ENCODE data around the gene KLHDC3.

The KLHDC3 gene

GRCh38 chr6:43013843-43014433 lies at the start of gene KLHDC3, which contains the start of gene MEA1:
Gene KLHDC3, plus strand, starts transcription at chr6:43014249. Its CDS starts 2,944 bp downstream, at chr6:43017193.
Gene MEA1, minus strand, starts transcription at chr6:43013946. Its CDS starts 133 bp downstream, at chr6:43013813.
- H3K4me3 Mint-ChIP-seq: peak within 1 kb of the TSS; percentile 97
- peaks cover 59% of the 10 kb centered on the region for H3K36me3 Mint-ChIP-seq (ENCODE audit: low read depth)
- DNase-seq (ENCODE audit: low spot score): peak; percentile 99
- H3K9me3 Mint-ChIP-seq: no peaks in the 10 kb centered on the region
- no peaks in the 10 kb centered on the region for H3K27me3 Mint-ChIP-seq (ENCODE audit: low read depth)
- H3K4me1 Mint-ChIP-seq (ENCODE audit: low read depth): peaks cover 34% of the 10 kb centered on the region
- H3K27ac Mint-ChIP-seq: peak within 1 kb of the TSS; percentile 92

- H3K4me1 Mint-ChIP-seq (ENCODE audit: low read depth): peaks cover 2% of the 10 kb centered on the region
- no peak for DNase-seq (ENCODE audit: low spot score)
- H3K27ac Mint-ChIP-seq: no peak overlapping the region
- H3K27me3 Mint-ChIP-seq (ENCODE audit: low read depth): no peaks in the 10 kb centered on the region
- peaks cover 28% of the 10 kb centered on the region for H3K36me3 Mint-ChIP-seq (ENCODE audit: low read depth)
- H3K4me3 Mint-ChIP-seq: no peak overlapping the region
- no peaks in the 10 kb centered on the region for H3K9me3 Mint-ChIP-seq
Measured at GRCh38 chr6:42966571-42966970, 47.5 kb upstream of the KLHDC3 start.

GRCh38 chr6:42967228-42967627 lies 46.8 kb upstream of the KLHDC3 start:
- Mint-ChIP-seq H3K4me1 (ENCODE audit: low read depth) (peaks cover 2% of the 10 kb centered on the region), H3K4me3 (no peak overlapping the region), H3K36me3 (ENCODE audit: low read depth) (peaks cover 25% of the 10 kb centered on the region), H3K27me3 (ENCODE audit: low read depth) (no peaks in the 10 kb centered on the region), H3K27ac (no peak overlapping the region), H3K9me3 (no peaks in the 10 kb centered on the region)
- no peak for DNase-seq (ENCODE audit: low spot score)

- H3K27me3 Mint-ChIP-seq (ENCODE audit: low read depth): no peaks in the 10 kb centered on the region
- DNase-seq (ENCODE audit: low spot score): no peak
- H3K4me3 Mint-ChIP-seq: no peak overlapping the region
- peaks cover 2% of the 10 kb centered on the region for H3K4me1 Mint-ChIP-seq (ENCODE audit: low read depth)
- H3K27ac Mint-ChIP-seq: no peak overlapping the region
- no peaks in the 10 kb centered on the region for H3K9me3 Mint-ChIP-seq
- H3K36me3 Mint-ChIP-seq (ENCODE audit: low read depth): peaks cover 22% of the 10 kb centered on the region
Measured at GRCh38 chr6:42968126-42968701, 45.8 kb upstream of the KLHDC3 start.

- Mint-ChIP-seq H3K27ac (no peak overlapping the region), H3K4me1 (ENCODE audit: low read depth) (peaks cover 2% of the 10 kb centered on the region), H3K9me3 (no peaks in the 10 kb centered on the region), H3K27me3 (ENCODE audit: low read depth) (no peaks in the 10 kb centered on the region), H3K36me3 (ENCODE audit: low read depth) (peaks cover 22% of the 10 kb centered on the region), H3K4me3 (no peak overlapping the region)
- DNase-seq (ENCODE audit: low spot score): no peak
Measured at GRCh38 chr6:42968783-42969182, 45.3 kb upstream of the KLHDC3 start.

GRCh38 chr6:42969431-42969830 lies 44.6 kb upstream of the KLHDC3 start:
- H3K27ac Mint-ChIP-seq: no peak overlapping the region
- H3K4me3 Mint-ChIP-seq: no peak overlapping the region
- peaks cover 22% of the 10 kb centered on the region for H3K36me3 Mint-ChIP-seq (ENCODE audit: low read depth)
- H3K4me1 Mint-ChIP-seq (ENCODE audit: low read depth): peaks cover 2% of the 10 kb centered on the region
- H3K9me3 Mint-ChIP-seq: no peaks in the 10 kb centered on the region
- no peaks in the 10 kb centered on the region for H3K27me3 Mint-ChIP-seq (ENCODE audit: low read depth)
- no peak for DNase-seq (ENCODE audit: low spot score)

GRCh38 chr6:42969934-42970333 lies 44.1 kb upstream of the KLHDC3 start:
- DNase-seq (ENCODE audit: low spot score): no peak
- Mint-ChIP-seq H3K36me3 (ENCODE audit: low read depth) (peaks cover 22% of the 10 kb centered on the region), H3K27ac (no peak overlapping the region), H3K9me3 (no peaks in the 10 kb centered on the region), H3K4me1 (ENCODE audit: low read depth) (peaks cover 2% of the 10 kb centered on the region), H3K4me3 (no peak overlapping the region), H3K27me3 (ENCODE audit: low read depth) (no peaks in the 10 kb centered on the region)

- Mint-ChIP-seq H3K4me3 (no peak overlapping the region), H3K27ac (peak overlapping the region; percentile 26), H3K9me3 (no peaks in the 10 kb centered on the region), H3K27me3 (ENCODE audit: low read depth) (no peaks in the 10 kb centered on the region), H3K36me3 (ENCODE audit: low read depth) (peaks cover 19% of the 10 kb centered on the region), H3K4me1 (ENCODE audit: low read depth) (peaks cover 4% of the 10 kb centered on the region)
- DNase-seq (ENCODE audit: low spot score): no peak
Measured at GRCh38 chr6:42970871-42971612, 43.0 kb upstream of the KLHDC3 start.

- Mint-ChIP-seq H3K27ac (no peak overlapping the region), H3K4me3 (no peak overlapping the region), H3K4me1 (ENCODE audit: low read depth) (peaks cover 5% of the 10 kb centered on the region), H3K9me3 (no peaks in the 10 kb centered on the region), H3K27me3 (ENCODE audit: low read depth) (no peaks in the 10 kb centered on the region), H3K36me3 (ENCODE audit: low read depth) (peaks cover 22% of the 10 kb centered on the region)
- no peak for DNase-seq (ENCODE audit: low spot score)
Measured at GRCh38 chr6:42971746-42972327, 42.2 kb upstream of the KLHDC3 start.

- Mint-ChIP-seq H3K4me1 (ENCODE audit: low read depth) (peaks cover 10% of the 10 kb centered on the region), H3K4me3 (no peak overlapping the region), H3K27me3 (ENCODE audit: low read depth) (no peaks in the 10 kb centered on the region), H3K9me3 (no peaks in the 10 kb centered on the region), H3K27ac (peak overlapping the region; percentile 11), H3K36me3 (ENCODE audit: low read depth) (peaks cover 23% of the 10 kb centered on the region)
- DNase-seq (ENCODE audit: low spot score): no peak
Measured at GRCh38 chr6:42973926-42974325, 40.1 kb upstream of the KLHDC3 start.

GRCh38 chr6:42974919-42975505 lies 39.0 kb upstream of the KLHDC3 start:
- no peak overlapping the region for H3K4me3 Mint-ChIP-seq
- no peaks in the 10 kb centered on the region for H3K27me3 Mint-ChIP-seq (ENCODE audit: low read depth)
- peaks cover 20% of the 10 kb centered on the region for H3K4me1 Mint-ChIP-seq (ENCODE audit: low read depth)
- no peaks in the 10 kb centered on the region for H3K9me3 Mint-ChIP-seq
- no peak for DNase-seq (ENCODE audit: low spot score)
- H3K27ac Mint-ChIP-seq: no peak overlapping the region
- peaks cover 22% of the 10 kb centered on the region for H3K36me3 Mint-ChIP-seq (ENCODE audit: low read depth)

GRCh38 chr6:42978487-42978838 lies 35.6 kb upstream of the KLHDC3 start:
- Mint-ChIP-seq H3K4me1 (ENCODE audit: low read depth) (peaks cover 19% of the 10 kb centered on the region), H3K27ac (peak overlapping the region; percentile 85), H3K4me3 (peak overlapping the region; percentile 93), H3K9me3 (no peaks in the 10 kb centered on the region), H3K36me3 (ENCODE audit: low read depth) (peaks cover 12% of the 10 kb centered on the region), H3K27me3 (ENCODE audit: low read depth) (no peaks in the 10 kb centered on the region)
- peak; percentile 10 for DNase-seq (ENCODE audit: low spot score)

- Mint-ChIP-seq H3K4me1 (ENCODE audit: low read depth) (peaks cover 23% of the 10 kb centered on the region), H3K4me3 (peak within 1 kb of the TSS; percentile 95), H3K9me3 (no peaks in the 10 kb centered on the region), H3K27me3 (ENCODE audit: low read depth) (no peaks in the 10 kb centered on the region), H3K36me3 (ENCODE audit: low read depth) (peaks cover 12% of the 10 kb centered on the region), H3K27ac (peak within 1 kb of the TSS; percentile 98)
- DNase-seq (ENCODE audit: low spot score): peak; percentile 92
Measured at GRCh38 chr6:42978839-42979522, 35.1 kb upstream of the KLHDC3 start, which contains the start of gene PEX6. Gene PEX6, minus strand, starts transcription at chr6:42979181. Its CDS starts 31 bp downstream, at chr6:42979150.
